Endometrium (tissue), 2 donors: ENCODE data around the gene HDAC4.

ENCODE experiments used
- FAIRE-seq: peaks from 2 replicates; lab custom pipeline; 2012; peaks lifted over from hg19 to GRCh38; lab: Jason Lieb, UNC
- donor health status: control.
- donor health status: control.

Gene HDAC4

GRCh38 chr2:239348563-239349452, 52.0 kb downstream of the HDAC4 start:
- FAIRE-seq, result no peak

DNA sequence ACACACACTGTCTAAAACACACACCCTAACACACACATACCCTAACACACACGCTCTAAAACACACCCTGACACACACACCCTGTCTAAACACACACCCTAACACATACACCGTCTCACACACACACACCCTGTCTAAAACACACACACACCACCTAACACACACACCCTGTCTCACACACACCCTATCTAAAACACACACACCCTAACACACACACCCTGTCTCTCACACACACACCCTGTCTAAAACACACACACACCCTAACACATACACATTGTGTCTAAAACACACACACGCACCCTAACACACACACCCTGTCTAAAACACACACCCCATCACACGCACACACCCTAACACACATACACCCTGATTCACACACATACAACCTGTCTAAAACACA, 54.1 kb downstream of the HDAC4 start:
- FAIRE-seq, result no peak

DNA sequence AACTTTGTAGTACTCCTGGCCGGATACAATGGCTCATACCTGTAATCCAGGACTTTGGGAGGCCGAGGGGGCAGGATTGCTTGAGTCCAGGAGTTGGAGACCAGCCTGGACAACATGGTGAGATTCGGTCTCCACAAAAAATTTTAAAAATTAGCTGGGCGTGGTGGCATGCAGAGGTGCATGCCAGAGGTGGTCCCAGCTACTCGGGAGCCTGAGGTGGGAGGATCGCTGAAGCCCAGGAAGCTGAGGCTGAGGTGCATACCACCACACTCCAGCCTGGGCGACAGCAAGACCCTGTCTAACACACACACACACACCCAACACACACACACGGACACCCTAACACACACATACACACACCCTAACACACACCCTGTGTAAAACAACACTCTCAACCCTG, 55.6 kb downstream of the HDAC4 start:
- no peak for FAIRE-seq

GRCh38 chr2:239344857-239345216, 56.0 kb downstream of the HDAC4 start:
- FAIRE-seq, result no peak

DNA sequence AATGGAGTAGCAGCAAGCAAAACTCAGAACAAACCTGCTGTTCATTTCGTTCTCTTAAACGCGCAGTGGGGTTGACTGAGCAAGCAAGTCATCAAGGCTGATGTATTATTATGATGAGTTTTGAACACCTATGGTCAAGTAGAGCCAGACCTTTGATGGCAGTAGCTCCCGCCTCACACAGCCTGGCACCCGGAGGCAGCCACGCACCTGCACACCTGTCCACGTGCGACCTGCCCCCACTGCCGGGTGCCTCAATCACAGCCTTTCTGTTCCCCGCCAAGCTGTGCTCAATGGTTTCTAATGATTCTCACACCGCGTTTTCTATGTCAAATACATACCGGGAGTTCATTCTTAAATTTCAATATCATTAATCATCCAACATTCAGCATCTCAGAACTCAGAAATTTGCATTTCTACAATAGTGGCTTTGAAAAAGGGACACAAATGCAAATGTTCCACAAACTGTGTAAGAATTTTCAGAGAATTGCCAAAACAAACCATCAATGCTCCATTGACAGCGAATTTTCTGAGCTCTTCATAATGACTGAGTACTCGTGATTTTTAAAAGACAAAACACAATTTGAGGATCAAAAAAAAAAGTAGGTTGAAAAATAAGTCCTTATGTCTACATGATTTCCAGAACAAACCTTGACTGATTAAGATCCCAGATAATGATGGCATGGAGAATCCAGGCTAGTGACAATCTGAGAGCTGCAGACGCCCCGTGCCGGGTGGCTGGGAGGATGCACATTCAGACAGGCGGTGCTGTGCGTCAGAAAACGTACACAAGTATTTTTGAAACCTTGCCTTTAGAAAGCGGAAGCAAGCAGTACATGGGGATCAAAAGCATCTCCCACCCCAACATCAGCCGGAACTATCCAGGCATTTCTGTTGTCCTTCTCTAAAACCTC, 56.6 kb downstream of the HDAC4 start:
- no peak for FAIRE-seq

GRCh38 chr2:239343460-239343859, 57.4 kb downstream of the HDAC4 start:
- FAIRE-seq, result no peak

DNA sequence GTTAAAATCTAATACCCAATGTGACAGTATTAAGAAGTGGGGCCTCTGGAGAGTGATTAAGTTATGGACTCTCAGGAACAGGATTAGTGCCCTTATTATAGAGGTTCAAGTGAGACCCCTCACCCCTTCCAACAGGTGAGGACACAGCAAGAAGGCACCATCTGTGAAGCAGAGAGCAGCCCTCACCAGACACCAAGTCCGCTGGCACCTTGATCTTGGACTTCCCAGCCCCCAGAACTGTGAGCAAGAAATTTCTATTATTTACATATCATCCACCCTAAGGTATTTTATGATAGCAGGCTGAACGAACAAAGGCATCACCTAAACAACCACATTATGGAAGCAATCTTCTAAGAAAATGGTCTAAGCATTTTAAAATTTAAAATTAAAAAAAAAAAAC, 59.0 kb downstream of the HDAC4 start:
- no peak for FAIRE-seq

GRCh38 chr2:239341146-239341732, 59.6 kb downstream of the HDAC4 start:
- no peak for FAIRE-seq

DNA sequence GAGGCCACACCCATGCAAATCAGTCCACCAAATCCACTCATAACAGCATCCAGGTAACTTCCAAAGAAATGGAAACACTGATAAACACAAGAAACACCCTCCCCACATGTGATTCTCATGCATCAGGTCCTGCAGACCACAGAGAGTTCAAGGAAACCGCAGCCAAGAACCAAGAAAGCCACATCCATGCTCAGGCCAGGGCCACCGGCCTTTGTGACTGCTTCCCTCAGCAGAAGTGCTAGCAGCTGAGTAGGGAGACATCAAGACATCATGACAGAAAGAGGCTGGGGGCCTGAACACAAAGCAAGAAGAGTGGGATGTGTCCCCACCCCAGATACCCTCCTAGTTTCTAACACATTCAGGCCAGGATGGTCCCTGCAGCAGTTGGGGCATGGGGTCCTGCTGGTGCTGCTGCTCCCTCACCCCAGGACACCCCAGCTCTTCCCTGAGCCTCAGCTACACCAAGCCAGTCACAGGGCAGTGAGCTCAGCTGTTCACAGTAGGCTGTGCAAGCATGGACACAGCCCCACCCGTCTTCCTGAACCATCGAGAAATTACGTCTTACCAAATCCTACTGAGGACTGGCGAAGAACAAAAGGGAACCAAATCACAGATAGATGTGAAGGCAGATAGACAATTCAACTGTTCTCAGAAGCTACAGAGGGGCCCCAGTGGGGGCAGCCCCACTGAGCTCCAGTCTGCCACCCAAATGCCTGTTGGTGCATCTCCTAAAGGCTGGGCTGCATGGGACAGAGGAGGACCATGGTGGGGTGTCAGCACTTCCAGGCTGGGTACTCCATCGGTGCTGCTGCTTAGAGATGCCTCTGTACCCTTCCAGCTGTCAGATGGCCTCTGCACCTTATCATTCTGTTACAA, 60.9 kb downstream of the HDAC4 start:
- FAIRE-seq, result no peak

GRCh38 chr2:239339241-239339640, 61.6 kb downstream of the HDAC4 start:
- no peak for FAIRE-seq

GRCh38 chr2:239337877-239338484, 62.8 kb downstream of the HDAC4 start:
- no peak for FAIRE-seq

DNA sequence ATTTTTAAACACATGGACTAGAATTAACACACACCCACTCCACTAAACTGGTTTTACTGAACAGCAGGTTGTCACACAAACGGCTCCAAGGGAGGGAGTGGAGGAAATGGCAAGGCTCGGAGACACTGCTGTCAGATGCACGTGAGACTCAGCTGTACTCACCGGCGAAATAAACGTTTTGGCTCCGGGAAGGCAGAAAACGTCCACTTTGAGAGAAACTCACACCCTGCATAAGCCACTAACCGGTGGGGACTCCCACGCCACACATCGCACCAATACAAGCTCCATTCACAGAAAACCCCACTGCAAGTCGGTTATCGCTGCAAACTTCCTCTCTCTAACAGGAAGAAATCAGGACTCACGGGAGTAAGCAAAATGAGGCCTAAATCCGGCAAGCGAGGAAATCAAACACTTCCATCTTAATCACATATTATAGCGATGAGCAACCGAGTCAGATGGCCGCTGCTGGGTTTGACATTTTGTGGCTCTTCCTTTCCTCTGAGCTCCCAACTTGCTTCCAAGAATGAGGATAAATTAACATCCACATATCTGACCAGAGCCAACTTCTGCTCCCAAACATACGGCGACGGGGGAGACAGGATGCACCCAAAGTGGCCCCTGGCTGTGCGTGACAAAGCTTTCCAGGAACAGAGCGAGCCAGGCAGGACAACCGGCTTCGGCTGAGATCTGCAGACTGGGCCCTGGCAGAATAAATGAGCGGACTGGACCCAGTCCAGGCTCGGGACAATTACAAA, 63.5 kb downstream of the HDAC4 start:
- FAIRE-seq, result no peak

DNA sequence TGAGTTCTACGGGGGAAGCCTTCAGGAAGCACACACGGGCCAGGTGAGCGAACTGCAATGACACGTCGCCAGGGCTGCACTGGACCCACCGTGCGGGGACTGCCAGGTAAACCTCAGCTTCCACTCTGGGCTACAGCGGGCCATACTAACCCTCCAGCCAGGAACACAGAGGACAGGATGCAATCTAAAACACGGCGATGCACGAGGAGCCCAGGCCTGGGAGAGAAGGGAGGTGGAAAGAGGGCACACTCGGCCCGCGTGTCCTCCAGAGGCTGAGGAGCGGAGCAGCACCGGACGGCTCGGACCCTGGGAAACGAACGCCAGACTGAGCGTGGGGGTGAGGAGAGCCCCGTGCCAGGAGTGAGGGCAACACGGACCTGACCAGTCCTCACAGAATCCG, 69.3 kb downstream of the HDAC4 start:
- no peak for FAIRE-seq

DNA sequence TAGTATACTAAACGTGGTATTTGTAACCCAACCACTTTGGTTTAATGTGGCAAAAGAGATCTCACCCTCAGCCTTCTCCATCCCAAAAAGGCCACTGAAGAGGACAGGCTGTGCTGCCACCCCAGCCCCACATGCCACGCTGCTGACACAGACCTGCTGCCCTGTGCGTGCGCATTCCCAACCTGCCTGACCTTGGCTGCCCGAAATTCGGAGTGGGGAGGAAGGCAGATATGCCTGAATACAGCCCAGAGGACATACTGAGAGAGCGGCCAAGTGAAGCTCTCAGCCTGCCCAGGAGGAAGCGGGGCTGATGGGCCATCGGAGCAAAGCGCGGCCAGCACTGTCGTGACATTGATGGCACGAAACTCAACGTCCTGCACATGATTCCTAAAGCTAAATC, 70.0 kb downstream of the HDAC4 start:
- FAIRE-seq, result no peak

GRCh38 chr2:239329972-239330572, 70.7 kb downstream of the HDAC4 start:
- no peak for FAIRE-seq

GRCh38 chr2:239329284-239329971, 71.4 kb downstream of the HDAC4 start:
- FAIRE-seq, result no peak

GRCh38 chr2:239328351-239329191, 72.2 kb downstream of the HDAC4 start:
- no peak for FAIRE-seq

GRCh38 chr2:239327536-239328350, 73.1 kb downstream of the HDAC4 start:
- no peak for FAIRE-seq
